ENCODE results near the gene DAZAP1. TPM values are rescaled to one million over a fixed set of nuclear protein-coding genes. Genes with fewer than 3 reads are reported as not detected.

The DAZAP1 gene
- total RNA-seq, 1 donor = 40.9 TPM

DNA sequence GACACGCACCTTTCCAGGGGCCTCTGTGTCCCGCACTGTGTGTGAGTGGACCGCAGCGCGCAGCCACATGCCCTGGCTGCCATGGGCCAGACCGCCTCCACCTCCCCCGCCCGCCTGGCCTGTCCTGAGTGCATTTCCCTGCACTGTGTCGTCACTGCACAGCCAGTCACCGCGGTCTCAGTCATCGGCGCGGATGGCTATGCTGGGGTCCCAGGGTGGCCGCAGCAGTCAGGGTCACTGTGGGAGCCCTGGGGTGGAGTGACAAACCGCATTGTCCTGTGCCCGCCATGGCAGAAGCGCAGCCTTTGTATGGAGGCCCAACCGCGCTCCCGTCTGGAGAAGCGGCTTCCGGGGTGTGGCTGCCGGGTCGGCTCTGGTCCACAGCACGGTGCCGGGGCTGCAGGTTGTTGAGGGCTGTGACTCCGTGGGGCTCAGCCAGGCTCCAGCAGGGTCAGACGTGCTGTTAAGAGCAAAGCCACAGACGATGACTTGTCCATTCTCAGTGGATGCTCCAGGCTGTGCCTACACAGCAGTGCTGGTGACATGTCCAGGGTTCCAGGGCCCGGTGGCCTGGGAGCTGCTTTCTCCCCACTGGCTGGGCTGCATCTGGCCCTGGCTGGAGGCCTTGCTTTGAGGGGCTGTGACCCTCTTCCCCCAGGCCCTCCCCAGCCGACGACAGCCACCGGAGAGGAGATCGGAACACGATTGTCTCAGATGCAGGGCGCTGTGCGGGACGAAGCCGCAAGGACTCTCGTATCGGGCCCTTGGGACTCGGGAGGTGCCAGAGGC is 30.0 kb upstream of the DAZAP1 start:
- Histone ChIP-seq H3K4me1 (ENCODE audit: insufficient read depth, low read length) (no peaks in the 10 kb centered on the region), H3K9me3 (ENCODE audit: low read depth, low read length) (no peaks in the 10 kb centered on the region), H3K79me2 (ENCODE audit: insufficient read depth, low read length) (no peaks in the 10 kb centered on the region), H4K20me1 (ENCODE audit: insufficient read depth, low read length) (no peaks in the 10 kb centered on the region), H3K4me2 (ENCODE audit: insufficient read depth, low read length) (no peak overlapping the region), H2AFZ (ENCODE audit: low read length) (no peak overlapping the region), H3K36me3 (ENCODE audit: insufficient read depth, low read length) (peaks cover 24% of the 10 kb centered on the region), H3K27me3 (ENCODE audit: insufficient read depth, low read length) (no peaks in the 10 kb centered on the region), H3K27ac (ENCODE audit: low read depth, low read length) (no peak overlapping the region), H3K4me3 (ENCODE audit: insufficient read depth, low read length) (no peak overlapping the region)
- DNase-seq (ENCODE audit: insufficient read length, low spot score, missing footprints) = no peak
- TF ChIP-seq, protein P1, sequence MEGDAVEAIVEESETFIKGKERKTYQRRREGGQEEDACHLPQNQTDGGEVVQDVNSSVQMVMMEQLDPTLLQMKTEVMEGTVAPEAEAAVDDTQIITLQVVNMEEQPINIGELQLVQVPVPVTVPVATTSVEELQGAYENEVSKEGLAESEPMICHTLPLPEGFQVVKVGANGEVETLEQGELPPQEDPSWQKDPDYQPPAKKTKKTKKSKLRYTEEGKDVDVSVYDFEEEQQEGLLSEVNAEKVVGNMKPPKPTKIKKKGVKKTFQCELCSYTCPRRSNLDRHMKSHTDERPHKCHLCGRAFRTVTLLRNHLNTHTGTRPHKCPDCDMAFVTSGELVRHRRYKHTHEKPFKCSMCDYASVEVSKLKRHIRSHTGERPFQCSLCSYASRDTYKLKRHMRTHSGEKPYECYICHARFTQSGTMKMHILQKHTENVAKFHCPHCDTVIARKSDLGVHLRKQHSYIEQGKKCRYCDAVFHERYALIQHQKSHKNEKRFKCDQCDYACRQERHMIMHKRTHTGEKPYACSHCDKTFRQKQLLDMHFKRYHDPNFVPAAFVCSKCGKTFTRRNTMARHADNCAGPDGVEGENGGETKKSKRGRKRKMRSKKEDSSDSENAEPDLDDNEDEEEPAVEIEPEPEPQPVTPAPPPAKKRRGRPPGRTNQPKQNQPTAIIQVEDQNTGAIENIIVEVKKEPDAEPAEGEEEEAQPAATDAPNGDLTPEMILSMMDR (IDR thresholded peaks at IDR 0.05; ENCODE audit: extremely low read depth, low read depth, low read length) = no peak

DNA sequence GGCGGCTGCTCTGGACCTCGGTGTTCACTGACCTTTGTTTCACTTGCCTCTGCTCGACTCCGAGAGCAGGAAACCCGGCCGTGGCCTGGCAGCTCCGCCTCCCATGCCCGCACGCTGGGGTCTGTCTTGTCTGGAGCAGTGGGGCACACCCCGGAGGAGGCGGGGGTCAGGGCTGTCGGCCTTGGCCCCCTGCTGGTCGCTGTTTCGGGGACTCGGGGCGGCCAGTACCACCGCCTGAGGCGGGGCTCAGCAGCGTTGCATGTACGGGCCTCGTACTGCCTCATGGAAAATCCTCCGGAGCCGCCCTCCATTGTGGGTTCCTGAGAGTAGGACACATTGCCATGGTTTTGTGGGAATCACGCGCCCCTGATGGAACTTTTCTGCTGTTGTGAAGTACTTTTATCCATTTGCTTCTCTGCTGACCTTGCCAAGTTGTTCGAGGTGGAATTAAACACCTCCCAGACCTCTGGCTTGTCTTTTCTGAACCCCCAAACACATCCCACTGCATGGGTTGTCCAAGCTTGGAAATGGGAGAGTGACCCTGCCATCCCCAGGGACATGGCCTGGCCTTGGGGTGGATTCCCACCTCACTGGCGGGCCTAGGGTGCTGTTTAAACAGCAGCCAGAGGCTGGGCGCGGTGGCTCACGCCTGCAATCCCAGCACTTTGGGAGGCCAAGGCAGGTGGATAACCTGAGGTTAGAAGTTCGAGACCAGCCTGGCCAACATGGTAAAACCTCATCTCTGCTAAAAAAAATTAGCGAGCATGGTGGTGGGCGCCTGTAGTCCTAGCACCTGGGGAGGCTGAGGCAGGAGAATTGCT is 29.2 kb upstream of the DAZAP1 start:
- no peaks in the 10 kb centered on the region for H3K4me1 ChIP-seq (ENCODE audit: insufficient read depth, low read length)
- H3K27me3 ChIP-seq (ENCODE audit: insufficient read depth, low read length) = no peaks in the 10 kb centered on the region
- peaks cover 18% of the 10 kb centered on the region for H3K36me3 ChIP-seq (ENCODE audit: insufficient read depth, low read length)
- no peak overlapping the region for H3K27ac ChIP-seq (ENCODE audit: low read depth, low read length)
- H3K4me3 ChIP-seq (ENCODE audit: insufficient read depth, low read length) = no peak overlapping the region
- H3K9me3 ChIP-seq (ENCODE audit: low read depth, low read length) = no peaks in the 10 kb centered on the region
- no peaks in the 10 kb centered on the region for H4K20me1 ChIP-seq (ENCODE audit: insufficient read depth, low read length)
- TF ChIP-seq, protein P1 (IDR thresholded peaks at IDR 0.05; ENCODE audit: extremely low read depth, low read depth, low read length) = no peak
- no peak overlapping the region for H3K4me2 ChIP-seq (ENCODE audit: insufficient read depth, low read length)
- DNase-seq (ENCODE audit: insufficient read length, low spot score, missing footprints) = no peak
- H2AFZ ChIP-seq (ENCODE audit: low read length) = no peak overlapping the region
- H3K79me2 ChIP-seq (ENCODE audit: insufficient read depth, low read length) = no peaks in the 10 kb centered on the region

DNA sequence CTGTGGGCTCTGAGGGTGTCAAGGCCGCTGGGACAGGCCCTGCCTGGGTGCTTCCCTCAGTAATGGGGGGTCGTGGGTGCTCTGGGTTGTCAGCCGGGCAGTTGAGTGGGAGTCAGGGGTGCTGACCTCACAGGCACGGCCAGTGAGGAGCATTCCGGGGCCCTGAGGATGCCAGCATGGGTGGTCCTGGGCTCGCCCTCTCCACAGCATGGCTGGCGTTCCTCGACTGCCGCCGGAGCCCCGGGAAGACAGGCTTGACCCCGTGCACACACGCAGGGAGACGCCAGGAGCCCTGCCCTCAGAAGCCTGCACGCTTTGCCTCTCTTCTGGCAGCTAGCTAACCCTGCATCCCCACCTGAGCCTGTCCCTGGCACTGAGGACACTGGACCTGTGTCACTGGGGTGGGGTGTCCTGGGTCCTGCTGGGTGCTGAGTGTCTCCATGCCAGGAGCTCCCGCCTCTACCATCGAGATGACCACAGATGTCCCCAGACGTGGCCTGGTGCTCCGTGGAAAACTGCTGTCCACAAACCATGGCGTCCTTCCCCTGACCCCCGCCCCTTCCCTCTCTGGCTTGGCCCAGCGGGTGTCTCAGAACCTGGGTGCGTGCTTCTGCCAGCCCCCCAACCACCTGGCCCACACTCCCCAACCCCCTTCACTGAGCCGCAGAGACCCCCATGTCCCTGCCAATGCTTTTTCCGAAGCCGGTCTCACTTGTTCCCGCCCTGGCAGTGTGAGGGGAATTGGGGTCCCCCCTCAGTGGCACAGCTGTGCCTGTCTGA is 28.1 kb upstream of the DAZAP1 start:
- no peak for DNase-seq (ENCODE audit: insufficient read length, low spot score, missing footprints)
- Histone ChIP-seq H4K20me1 (ENCODE audit: insufficient read depth, low read length) (no peaks in the 10 kb centered on the region), H3K4me1 (ENCODE audit: insufficient read depth, low read length) (peaks cover 2% of the 10 kb centered on the region), H3K27me3 (ENCODE audit: insufficient read depth, low read length) (no peaks in the 10 kb centered on the region), H2AFZ (ENCODE audit: low read length) (no peak overlapping the region), H3K4me3 (ENCODE audit: insufficient read depth, low read length) (no peak overlapping the region), H3K36me3 (ENCODE audit: insufficient read depth, low read length) (peaks cover 10% of the 10 kb centered on the region), H3K27ac (ENCODE audit: low read depth, low read length) (no peak overlapping the region), H3K9me3 (ENCODE audit: low read depth, low read length) (no peaks in the 10 kb centered on the region), H3K4me2 (ENCODE audit: insufficient read depth, low read length) (no peak overlapping the region), H3K79me2 (ENCODE audit: insufficient read depth, low read length) (peaks cover 6% of the 10 kb centered on the region)
- TF ChIP-seq, protein P1 (IDR thresholded peaks at IDR 0.05; ENCODE audit: extremely low read depth, low read depth, low read length) = no peak

Measured in osteoblast (primary cell).